Ishikawa (cell line): ENCODE measurements around the gene CD247.

ENCODE experiments used
- CEBPB ChIP-seq: IDR thresholded peaks from 2 replicates; pipeline ENCODE4 v1.6.1; 2012
- CREB1 ChIP-seq: IDR thresholded peaks from 2 replicates; pipeline ENCODE4 v1.6.1; 2012; ENCODE audit warnings: low read depth
- EGR1 ChIP-seq: IDR thresholded peaks from 2 replicates; pipeline ENCODE4 v1.6.1; 2012
- EP300 ChIP-seq: IDR thresholded peaks from 2 replicates; pipeline ENCODE4 v1.6.1; 2012; ENCODE audit warnings: borderline replicate concordance
- FOXM1 ChIP-seq: IDR thresholded peaks from 2 replicates; pipeline ENCODE4 v1.6.1; 2012; ENCODE audit warnings: low read depth, borderline replicate concordance
- MAX ChIP-seq: IDR thresholded peaks from 2 replicates; pipeline ENCODE4 v1.6.1; 2012
- NFIC ChIP-seq: IDR thresholded peaks from 2 replicates; pipeline ENCODE4 v1.6.1; 2012
- RAD21 ChIP-seq: IDR thresholded peaks from 2 replicates; pipeline ENCODE4 v1.6.1; 2012; ENCODE audit warnings: low read depth
- REST ChIP-seq: IDR thresholded peaks from 2 replicates; pipeline ENCODE4 v1.6.1; 2012; ENCODE audit warnings: low read depth, mild to moderate bottlenecking
- TAF1 ChIP-seq: IDR thresholded peaks from 2 replicates; pipeline ENCODE4 v1.6.1; 2012; ENCODE audit warnings: low read depth, mild to moderate bottlenecking
- TCF12 ChIP-seq: IDR thresholded peaks from 2 replicates; pipeline ENCODE4 v1.6.1; 2012; ENCODE audit warnings: low read depth
- TEAD4 ChIP-seq: IDR thresholded peaks from 2 replicates; pipeline ENCODE4 v1.6.1; 2012
- USF1 ChIP-seq: IDR thresholded peaks from 2 replicates; pipeline ENCODE4 v1.6.1; 2012
- YY1 ChIP-seq: IDR thresholded peaks from 2 replicates; pipeline ENCODE4 v1.6.1; 2012; ENCODE audit warnings: low read depth
- ZBTB7A ChIP-seq: IDR thresholded peaks from 2 replicates; pipeline ENCODE4 v1.6.1; 2012; ENCODE audit warnings: low read depth

The CD247 gene

GRCh38 chr1:167401260-167401873, 117.0 kb downstream of the CD247 start:
- TF ChIP-seq RAD21 (peak; percentile 70), CREB1 (no peak), TAF1 (no peak), NFIC (no peak), REST (no peak)

- TF ChIP-seq USF1 (no peak), YY1 (no peak), CREB1 (no peak), EGR1 (no peak), CEBPB (no peak), NFIC (no peak)
These were observed 117.9 kb downstream of the CD247 start for GRCh38 chr1:167400359-167400953.

- TF ChIP-seq USF1 = no peak
These were observed 126.1 kb downstream of the CD247 start for GRCh38 chr1:167392200-167392696.

- TF ChIP-seq TAF1 (no peak), REST (no peak), ZBTB7A (no peak), MAX (no peak), EP300 (no peak), RAD21 (no peak), EGR1 (no peak), USF1 (no peak), TEAD4 (no peak), CEBPB (no peak), NFIC (no peak), CREB1 (no peak), TCF12 (no peak), FOXM1 (no peak), YY1 (no peak)
These were observed 129.4 kb downstream of the CD247 start for GRCh38 chr1:167388976-167389375.

- TF ChIP-seq EGR1 (no peak), TCF12 (no peak), YY1 (no peak)
These were observed 130.9 kb downstream of the CD247 start for GRCh38 chr1:167387251-167387910.
